ENCODE results near the gene MTCL3.

The MTCL3 gene

GRCh38 chr6:127446356-127446755, 72.8 kb downstream of the MTCL3 start:
- Histone ChIP-seq H2BK15ac (ENCODE audit: low read depth, low read length) (no peak overlapping the region), H3K4me2 (ENCODE audit: insufficient read depth, insufficient read length, low read length) (no peak overlapping the region), H3K23me2 (ENCODE audit: insufficient read length, low read depth, low read length, poor library complexity, severe bottlenecking) (no peaks in the 10 kb centered on the region), H3T11ph (ENCODE audit: low read length) (no peak overlapping the region), H4K5ac (ENCODE audit: insufficient read length, low read depth, low read length) (no peak overlapping the region), H3K9ac (ENCODE audit: extremely low read depth, insufficient read length, low read length) (no peak overlapping the region), H3K4ac (ENCODE audit: low read depth, low read length) (no peak overlapping the region), H3K18ac (ENCODE audit: insufficient read length, low read depth, low read length) (no peak overlapping the region), H3K79me1 (ENCODE audit: insufficient read depth, low read depth, low read length, poor library complexity, severe bottlenecking) (no peaks in the 10 kb centered on the region), H3K56ac (ENCODE audit: insufficient read length, low read depth, low read length) (no peak overlapping the region), H2AK5ac (ENCODE audit: insufficient read length, low read length) (no peak overlapping the region), H3K14ac (ENCODE audit: insufficient read depth, low read length) (no peak overlapping the region), H2BK120ac (ENCODE audit: low read depth, low read length, poor library complexity, severe bottlenecking) (no peak overlapping the region), H3K79me2 (ENCODE audit: insufficient read depth, low read length) (no peaks in the 10 kb centered on the region), H4K91ac (ENCODE audit: insufficient read length, low read depth, low read length) (no peak overlapping the region), H3K27me3 (ENCODE audit: insufficient read depth, low read length) (no peaks in the 10 kb centered on the region), H2BK5ac (ENCODE audit: insufficient read length, low read length) (no peak overlapping the region), H4K20me1 (ENCODE audit: control insufficient read depth, insufficient read depth, insufficient read length) (no peaks in the 10 kb centered on the region), H4K8ac (replicated peaks; ENCODE audit: insufficient read length, low read depth, low read length) (no peak overlapping the region), H2BK12ac (ENCODE audit: insufficient read length, low read depth, low read length) (no peak overlapping the region), H3K9me3 (ENCODE audit: control insufficient read depth, low read depth, low read length) (no peaks in the 10 kb centered on the region), H3K4me1 (ENCODE audit: insufficient read depth, low read length) (no peaks in the 10 kb centered on the region), H3K23ac (ENCODE audit: insufficient read length, low read depth, low read length) (no peak overlapping the region), H3K27ac (ENCODE audit: insufficient read length, low read depth, low read length) (no peak overlapping the region), H2BK20ac (ENCODE audit: low read depth, low read length, poor library complexity, severe bottlenecking) (no peak overlapping the region), H2AFZ (ENCODE audit: low read length) (no peak overlapping the region)
- no peak for TF ChIP-seq CTCF (conservative IDR thresholded peaks at IDR 0.05)
- Mint-ChIP-seq H3K27ac (no peak overlapping the region), H3K4me3 (no peak overlapping the region), H3K4me1 (peaks cover 8 to 12% of the 10 kb centered on the region in 2 experiments), H3K9me3 (no peaks in the 10 kb centered on the region), H3K36me3 (ENCODE audit: insufficient read depth in 1 of 3, low read depth in 3 of 3) (peaks cover 11 to 35% (median 12%) of the 10 kb centered on the region in 3 experiments; a peak in 6 of 7 replicates), H3K27me3 (ENCODE audit: low read depth) (no peaks in the 10 kb centered on the region)
- no CpG with 5 or more reads among the region's 7 CpGs for WGBS (ENCODE audit: extremely low coverage, insufficient read length, low lambda C conversion rate)
- no peak for DNase-seq

All from H9 (cell line).